ENCODE measurements around the gene ERG. TPM values are rescaled to one million over a fixed set of nuclear protein-coding genes. Genes with fewer than 3 reads are reported as not detected.

The ERG gene
- total and polyA plus RNA-seq, 2 of the 13 experiments (the other 11 are each of a cell fraction or from before 2014, with no cell fraction given) = not detected

DNA sequence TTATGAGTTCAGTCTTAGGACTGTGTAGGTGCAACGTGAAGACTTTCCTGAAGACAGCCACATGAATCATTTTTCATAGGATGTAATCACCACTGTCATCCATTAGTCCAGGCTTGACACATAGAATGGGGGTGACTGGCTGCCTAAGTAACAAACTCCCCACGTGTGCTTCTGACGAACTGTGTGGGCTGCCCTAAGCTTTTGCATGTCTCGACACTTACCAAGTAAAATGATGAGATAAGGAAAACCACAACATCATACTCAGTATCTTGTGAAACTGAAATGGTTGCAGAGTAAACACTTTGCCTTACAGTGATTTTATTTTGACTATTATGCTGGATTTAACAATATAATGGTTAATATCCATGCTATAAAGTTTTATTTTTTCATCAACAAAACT lies 19.5 kb downstream of the ERG start (continued):
- TF ChIP-seq, protein P1, sequence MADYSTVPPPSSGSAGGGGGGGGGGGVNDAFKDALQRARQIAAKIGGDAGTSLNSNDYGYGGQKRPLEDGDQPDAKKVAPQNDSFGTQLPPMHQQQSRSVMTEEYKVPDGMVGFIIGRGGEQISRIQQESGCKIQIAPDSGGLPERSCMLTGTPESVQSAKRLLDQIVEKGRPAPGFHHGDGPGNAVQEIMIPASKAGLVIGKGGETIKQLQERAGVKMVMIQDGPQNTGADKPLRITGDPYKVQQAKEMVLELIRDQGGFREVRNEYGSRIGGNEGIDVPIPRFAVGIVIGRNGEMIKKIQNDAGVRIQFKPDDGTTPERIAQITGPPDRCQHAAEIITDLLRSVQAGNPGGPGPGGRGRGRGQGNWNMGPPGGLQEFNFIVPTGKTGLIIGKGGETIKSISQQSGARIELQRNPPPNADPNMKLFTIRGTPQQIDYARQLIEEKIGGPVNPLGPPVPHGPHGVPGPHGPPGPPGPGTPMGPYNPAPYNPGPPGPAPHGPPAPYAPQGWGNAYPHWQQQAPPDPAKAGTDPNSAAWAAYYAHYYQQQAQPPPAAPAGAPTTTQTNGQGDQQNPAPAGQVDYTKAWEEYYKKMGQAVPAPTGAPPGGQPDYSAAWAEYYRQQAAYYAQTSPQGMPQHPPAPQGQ (CRISPR knock-in tag; IDR thresholded peaks at IDR 0.05; ENCODE audit: borderline replicate concordance) = no peak
- no peak for TF ChIP-seq TBX3 (IDR thresholded peaks at IDR 0.05; ENCODE audit: borderline replicate concordance)
- TF ChIP-seq CENPT (CRISPR knock-in tag; IDR thresholded peaks at IDR 0.05; ENCODE audit: low read depth) = no peak
- TF ChIP-seq ZNF883 (CRISPR knock-in tag; IDR thresholded peaks at IDR 0.05; ENCODE audit: not compliant biosample characterization) = no peak
- TF ChIP-seq, protein P2, sequence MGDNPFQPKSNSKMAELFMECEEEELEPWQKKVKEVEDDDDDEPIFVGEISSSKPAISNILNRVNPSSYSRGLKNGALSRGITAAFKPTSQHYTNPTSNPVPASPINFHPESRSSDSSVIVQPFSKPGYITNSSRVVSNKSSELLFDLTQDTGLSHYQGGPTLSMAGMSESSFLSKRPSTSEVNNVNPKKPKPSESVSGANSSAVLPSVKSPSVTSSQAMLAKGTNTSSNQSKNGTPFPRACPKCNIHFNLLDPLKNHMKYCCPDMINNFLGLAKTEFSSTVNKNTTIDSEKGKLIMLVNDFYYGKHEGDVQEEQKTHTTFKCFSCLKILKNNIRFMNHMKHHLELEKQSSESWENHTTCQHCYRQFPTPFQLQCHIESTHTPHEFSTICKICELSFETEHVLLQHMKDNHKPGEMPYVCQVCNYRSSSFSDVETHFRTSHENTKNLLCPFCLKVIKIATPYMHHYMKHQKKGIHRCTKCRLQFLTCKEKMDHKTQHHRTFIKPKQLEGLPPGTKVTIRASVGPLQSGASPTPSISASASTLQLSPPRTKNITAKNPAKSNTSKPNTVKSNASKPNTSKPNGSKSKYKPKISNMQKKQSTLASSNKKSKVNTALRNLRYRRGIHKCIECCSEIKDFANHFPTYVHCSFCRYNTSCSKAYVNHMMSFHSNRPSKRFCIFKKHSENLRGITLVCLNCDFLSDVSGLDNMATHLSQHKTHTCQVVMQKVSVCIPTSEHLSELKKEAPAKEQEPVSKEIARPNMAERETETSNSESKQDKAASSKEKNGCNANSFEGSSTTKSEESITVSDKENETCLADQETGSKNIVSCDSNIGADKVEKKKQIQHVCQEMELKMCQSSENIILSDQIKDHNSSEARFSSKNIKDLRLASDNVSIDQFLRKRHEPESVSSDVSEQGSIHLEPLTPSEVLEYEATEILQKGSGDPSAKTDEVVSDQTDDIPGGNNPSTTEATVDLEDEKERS (CRISPR knock-in tag; IDR thresholded peaks at IDR 0.05) = no peak
- TF ChIP-seq TEAD3 (CRISPR knock-in tag; optimal IDR thresholded peaks at IDR 0.05; ENCODE audit: borderline replicate concordance) = no peak

DNA sequence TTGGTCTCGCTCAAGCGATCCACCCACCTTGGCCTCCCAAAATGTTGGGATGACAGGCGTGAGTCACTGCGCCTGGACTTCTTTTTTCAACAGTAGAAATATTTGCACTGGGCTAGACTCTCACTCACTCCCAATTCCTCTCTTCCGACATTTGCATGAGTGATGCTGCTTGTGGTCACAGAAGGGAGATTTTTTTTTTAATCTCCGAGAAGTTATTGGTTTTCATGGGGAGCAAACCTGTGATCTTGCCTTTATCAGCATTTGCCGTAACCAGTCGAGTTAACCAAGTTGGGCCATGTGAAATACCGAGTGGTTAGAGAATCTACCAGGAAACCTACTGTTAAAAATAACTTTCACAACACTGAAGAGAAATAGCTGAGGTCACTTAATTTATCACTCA lies 21.1 kb downstream of the ERG start:
- Histone ChIP-seq H2AFZ (ENCODE audit: low read length) (no peak overlapping the region), H3K4me2 (ENCODE audit: low read depth, low read length) (no peak overlapping the region), H3K36me3 (replicated peaks in 1 of 2; ENCODE audit: control insufficient read depth in 1 of 2, insufficient read depth in 2 of 2, low read length in 2 of 2) (no peaks in the 10 kb centered on the region), H3K79me2 (ENCODE audit: insufficient read depth, low read length) (no peaks in the 10 kb centered on the region), H3K27me3 (ENCODE audit: control insufficient read depth in 1 of 2, insufficient read depth in 2 of 2, low read length in 2 of 2) (no peaks in the 10 kb centered on the region), H4K20me1 (ENCODE audit: insufficient read depth, low read length) (no peaks in the 10 kb centered on the region), H3K4me1 (ENCODE audit: insufficient read depth, low read length) (no peaks in the 10 kb centered on the region), H3K9ac (ENCODE audit: insufficient read depth, low read depth, low read length) (no peak overlapping the region), H3K27ac (ENCODE audit: extremely low read length, insufficient read depth, low read length) (no peak overlapping the region), H3K9me3 (ENCODE audit: low read length) (no peaks in the 10 kb centered on the region), H3K4me3 (replicated peaks in 1 of 3; ENCODE audit: insufficient read depth in 1 of 3, low read depth in 2 of 3, low read length in 3 of 3) (no peak overlapping the region)
- FAIRE-seq = no peak
- BruUV-seq (replicated peaks) = no TSS peak
- in situ Hi-C loops (cut with HindIII; ENCODE audit: extremely low pct_ligation_motif_present, low pct_unique_long_range_greater_than_20kb) (no loop called here), intact Hi-C loops (cut with micrococcal nuclease; ENCODE audit: unreplicated experiment) (no loop called here)
- ATAC-seq = no peak
- ChIA-PET CTCF (ENCODE audit: low intra/inter-chr PET ratio, low total read pairs) (no interaction called here), POLR2A (no interaction called here)
- WGBS (ENCODE audit: low lambda C conversion rate) = 50% methylated on average over 9 of the region's 9 CpGs
- no peak for DNase-seq (ENCODE audit: low spot score)
- TF ChIP-seq POGZ (CRISPR knock-in tag; IDR thresholded peaks at IDR 0.05) (no peak), KAT7 (CRISPR knock-in tag; IDR thresholded peaks at IDR 0.05; ENCODE audit: borderline replicate concordance) (no peak), ETV6 (CRISPR knock-in tag; conservative IDR thresholded peaks at IDR 0.05) (no peak), KDM6A (CRISPR knock-in tag; IDR thresholded peaks at IDR 0.05; ENCODE audit: low read depth) (no peak), ZZZ3 (CRISPR knock-in tag; IDR thresholded peaks at IDR 0.05; ENCODE audit: borderline replicate concordance) (no peak), NFRKB (IDR thresholded peaks at IDR 0.05) (no peak), ZNF567 (CRISPR knock-in tag; IDR thresholded peaks at IDR 0.05; ENCODE audit: borderline replicate concordance) (no peak)

Data from HepG2 (cell line).